ENCODE results near the gene ATP5F1D.
"Not testable (repeated sequence)": the region's sequence is repeated elsewhere in the genome, so short reads cannot be mapped to it uniquely, and the experiment has no call there.

ATP5F1D gene

DNA sequence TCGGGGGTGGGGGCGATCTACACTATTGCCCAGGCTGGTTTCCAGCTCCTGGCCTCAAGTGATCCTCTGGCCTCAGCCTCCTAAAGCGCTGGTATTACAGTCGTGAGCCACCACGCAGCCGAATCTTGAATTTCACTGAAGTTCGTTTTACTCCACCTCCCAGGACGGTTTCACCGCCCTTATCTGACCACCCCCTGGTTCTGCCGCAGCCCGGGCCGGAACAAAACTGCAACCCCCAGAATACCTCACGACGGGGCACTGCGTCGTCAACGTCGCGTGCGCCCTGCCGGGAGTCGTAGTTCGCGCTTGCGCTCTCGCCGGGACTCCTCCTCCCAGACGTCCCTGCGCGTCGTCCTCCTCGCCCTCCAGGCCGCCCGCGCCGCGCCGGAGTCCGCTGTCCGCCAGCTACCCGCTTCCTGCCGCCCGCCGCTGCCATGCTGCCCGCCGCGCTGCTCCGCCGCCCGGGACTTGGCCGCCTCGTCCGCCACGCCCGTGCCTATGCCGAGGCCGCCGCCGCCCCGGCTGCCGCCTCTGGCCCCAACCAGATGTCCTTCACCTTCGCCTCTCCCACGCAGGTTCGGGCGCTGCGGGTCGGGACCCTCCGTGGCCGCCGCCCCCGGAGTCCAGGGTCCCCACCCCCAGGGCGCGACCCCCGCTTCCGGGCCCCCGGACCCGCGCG lies at the start of gene ATP5F1D:
TSS of gene ATP5F1D (plus strand) at position 335 of the 679 bp plus-strand sequence. CDS start at position 435, 100 bp downstream.
- DNase-seq: peak; percentile 51

GRCh38 chr19:1199531-1199930 lies 42.0 kb upstream of the ATP5F1D start:
- no peak for DNase-seq

- not testable (repeated sequence) for DNase-seq
Measured at GRCh38 chr19:1200614-1201013, 40.9 kb upstream of the ATP5F1D start.

GRCh38 chr19:1205114-1206099 lies 36.1 kb upstream of the ATP5F1D start, which contains the start of gene STK11:
STK11 (plus strand) TSS chr19:1205778; CDS start chr19:1206914, 1,136 bp downstream.
- peak; percentile 92 for DNase-seq

DNA sequence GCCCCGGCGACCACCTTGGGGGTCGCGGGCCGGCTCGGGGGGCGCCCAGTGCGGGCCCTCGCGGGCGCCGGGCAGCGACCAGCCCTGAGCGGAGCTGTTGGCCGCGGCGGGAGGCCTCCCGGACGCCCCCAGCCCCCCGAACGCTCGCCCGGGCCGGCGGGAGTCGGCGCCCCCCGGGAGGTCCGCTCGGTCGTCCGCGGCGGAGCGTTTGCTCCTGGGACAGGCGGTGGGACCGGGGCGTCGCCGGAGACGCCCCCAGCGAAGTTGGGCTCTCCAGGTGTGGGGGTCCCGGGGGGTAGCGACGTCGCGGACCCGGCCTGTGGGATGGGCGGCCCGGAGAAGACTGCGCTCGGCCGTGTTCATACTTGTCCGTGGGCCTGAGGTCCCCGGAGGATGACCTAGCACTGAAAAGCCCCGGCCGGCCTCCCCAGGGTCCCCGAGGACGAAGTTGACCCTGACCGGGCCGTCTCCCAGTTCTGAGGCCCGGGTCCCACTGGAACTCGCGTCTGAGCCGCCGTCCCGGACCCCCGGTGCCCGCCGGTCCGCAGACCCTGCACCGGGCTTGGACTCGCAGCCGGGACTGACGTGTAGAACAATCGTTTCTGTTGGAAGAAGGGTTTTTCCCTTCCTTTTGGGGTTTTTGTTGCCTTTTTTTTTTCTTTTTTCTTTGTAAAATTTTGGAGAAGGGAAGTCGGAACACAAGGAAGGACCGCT lies 35.2 kb upstream of the ATP5F1D start:
- DNase-seq: no peak

DNA sequence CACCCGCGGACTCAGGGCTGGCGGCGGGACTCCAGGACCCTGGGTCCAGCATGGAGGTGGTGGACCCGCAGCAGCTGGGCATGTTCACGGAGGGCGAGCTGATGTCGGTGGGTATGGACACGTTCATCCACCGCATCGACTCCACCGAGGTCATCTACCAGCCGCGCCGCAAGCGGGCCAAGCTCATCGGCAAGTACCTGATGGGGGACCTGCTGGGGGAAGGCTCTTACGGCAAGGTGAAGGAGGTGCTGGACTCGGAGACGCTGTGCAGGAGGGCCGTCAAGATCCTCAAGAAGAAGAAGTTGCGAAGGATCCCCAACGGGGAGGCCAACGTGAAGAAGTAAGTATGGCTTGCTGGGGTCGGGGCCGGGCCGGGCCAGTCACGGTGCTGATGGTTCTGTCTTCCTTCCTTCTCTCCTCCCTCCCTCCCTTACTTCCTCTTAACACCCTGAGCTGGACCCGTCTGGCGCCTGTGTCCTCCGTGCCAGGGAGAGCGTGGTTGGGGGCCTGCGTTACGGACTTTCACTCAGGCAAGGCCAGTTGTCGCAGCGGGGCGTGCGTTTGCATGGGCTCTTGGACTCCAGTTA lies 34.6 kb upstream of the ATP5F1D start:
- no peak for DNase-seq

DNA sequence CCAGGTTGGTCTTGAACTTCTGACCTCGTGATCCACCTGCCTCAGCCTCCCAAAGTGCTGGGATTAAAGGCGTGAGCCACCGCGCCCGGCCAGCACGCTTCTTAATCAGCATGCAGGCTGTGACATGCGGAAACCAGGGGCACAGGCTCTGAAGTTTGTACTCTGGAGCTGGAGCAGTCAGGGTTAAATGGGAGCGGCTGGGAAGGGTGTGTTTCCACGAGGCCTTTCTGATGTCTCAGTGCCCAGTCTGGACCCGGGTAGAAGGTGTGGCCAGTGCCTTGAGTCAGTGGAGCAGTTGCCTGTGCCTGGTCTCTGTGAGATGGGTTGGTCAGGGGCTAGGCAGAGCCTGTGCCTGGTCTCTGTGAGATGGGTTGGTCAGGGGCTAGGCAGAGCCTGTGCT lies 32.7 kb upstream of the ATP5F1D start:
- not testable (repeated sequence) for DNase-seq

GRCh38 chr19:1210227-1210538 lies 31.4 kb upstream of the ATP5F1D start:
- no peak for DNase-seq

- DNase-seq: no peak
Measured at GRCh38 chr19:1211494-1212234, 29.9 kb upstream of the ATP5F1D start.

- DNase-seq: no peak
Measured at GRCh38 chr19:1213391-1214286, 27.9 kb upstream of the ATP5F1D start.

GRCh38 chr19:1214299-1214861 lies 27.2 kb upstream of the ATP5F1D start:
- DNase-seq: no peak

GRCh38 chr19:1214862-1215731 lies 26.5 kb upstream of the ATP5F1D start:
- no peak for DNase-seq

GRCh38 chr19:1216756-1217155 lies 24.8 kb upstream of the ATP5F1D start:
- DNase-seq: no peak

- no peak for DNase-seq
Measured at GRCh38 chr19:1217366-1217765, 24.2 kb upstream of the ATP5F1D start.

- no peak for DNase-seq
Measured at GRCh38 chr19:1218751-1219567, 22.6 kb upstream of the ATP5F1D start.

GRCh38 chr19:1219786-1220476 lies 21.6 kb upstream of the ATP5F1D start:
- no peak for DNase-seq

GRCh38 chr19:1220477-1220930 lies 21.0 kb upstream of the ATP5F1D start:
- no peak for DNase-seq

Measured in NCI-H1417 treated with DMSO at 0.1 percent for 48 hours (cell line).